ENCODE results near the gene ZNF787. TPM values are rescaled to one million over a fixed set of nuclear protein-coding genes. Genes with fewer than 3 reads are reported as not detected.

The ZNF787 gene
- total and polyA plus RNA-seq, 2 of the 13 experiments (the other 11 are each of a cell fraction or from before 2014, with no cell fraction given): 15.1 to 42.8 TPM

GRCh38 chr19:56120371-56121179 lies 520 bp downstream of the ZNF787 start (continued):
- TF ChIP-seq TFDP1 (CRISPR knock-in tag; IDR thresholded peaks at IDR 0.05; ENCODE audit: borderline replicate concordance): peak; percentile 95
- peak; percentile 62 for TF ChIP-seq DRAP1 (CRISPR knock-in tag; IDR thresholded peaks at IDR 0.05)
- no peak for TF ChIP-seq NR3C1 (CRISPR knock-in tag; IDR thresholded peaks at IDR 0.05)
- peak; percentile 17; the same call in 1 of the 2 replicates for TF ChIP-seq MYPOP (CRISPR knock-in tag; IDR thresholded peaks at IDR 0.05)
- no peak for TF ChIP-seq ATF1 (CRISPR knock-in tag; IDR thresholded peaks at IDR 0.05)
- no peak for TF ChIP-seq TCF7 (IDR thresholded peaks at IDR 0.05; ENCODE audit: low read depth)
- TF ChIP-seq RAD51 (IDR thresholded peaks at IDR 0.05; ENCODE audit: borderline replicate concordance): no peak
- peak; percentile 74; the same call in 1 of the 2 replicates for TF ChIP-seq ZNF343 (CRISPR knock-in tag; IDR thresholded peaks at IDR 0.05)
- TF ChIP-seq PHF20 (CRISPR knock-in tag; IDR thresholded peaks at IDR 0.05): peak; percentile 56
- TF ChIP-seq ZNF441 (CRISPR knock-in tag; IDR thresholded peaks at IDR 0.05; ENCODE audit: borderline replicate concordance): no peak
- TF ChIP-seq REXO4 (CRISPR knock-in tag; IDR thresholded peaks at IDR 0.05; ENCODE audit: borderline replicate concordance): no peak
- peak; percentile 76 for TF ChIP-seq ZNF883 (CRISPR knock-in tag; IDR thresholded peaks at IDR 0.05; ENCODE audit: not compliant biosample characterization)
- TF ChIP-seq ZNF720 (CRISPR knock-in tag; IDR thresholded peaks at IDR 0.05): no peak
- no peak; the same call in 1 of the 2 replicates for TF ChIP-seq NRL (CRISPR knock-in tag; IDR thresholded peaks at IDR 0.05; ENCODE audit: borderline replicate concordance)
- no peak for TF ChIP-seq SUZ12 (IDR thresholded peaks at IDR 0.05; ENCODE audit: low read depth, low read length)
- TF ChIP-seq ZNF180 (CRISPR knock-in tag; IDR thresholded peaks at IDR 0.05; ENCODE audit: borderline replicate concordance, low read depth): no peak
- TF ChIP-seq ZNF274 (CRISPR knock-in tag; IDR thresholded peaks at IDR 0.05): peak; percentile 86
- TF ChIP-seq RORA (CRISPR knock-in tag; IDR thresholded peaks at IDR 0.05): no peak
- no peak for TF ChIP-seq MLXIP (CRISPR knock-in tag; IDR thresholded peaks at IDR 0.05; ENCODE audit: borderline replicate concordance)
- peak; percentile 76; the same call in 1 of the 2 replicates for TF ChIP-seq SP5 (CRISPR knock-in tag; IDR thresholded peaks at IDR 0.05; ENCODE audit: borderline replicate concordance, low read depth)
- TF ChIP-seq ZNF44 (CRISPR knock-in tag; IDR thresholded peaks at IDR 0.05): no peak
- TF ChIP-seq TFDP2 (CRISPR knock-in tag; IDR thresholded peaks at IDR 0.05): peak; percentile 87

Data from HepG2 (cell line).